ENCODE data around the gene ACACB.

The ACACB gene

DNA sequence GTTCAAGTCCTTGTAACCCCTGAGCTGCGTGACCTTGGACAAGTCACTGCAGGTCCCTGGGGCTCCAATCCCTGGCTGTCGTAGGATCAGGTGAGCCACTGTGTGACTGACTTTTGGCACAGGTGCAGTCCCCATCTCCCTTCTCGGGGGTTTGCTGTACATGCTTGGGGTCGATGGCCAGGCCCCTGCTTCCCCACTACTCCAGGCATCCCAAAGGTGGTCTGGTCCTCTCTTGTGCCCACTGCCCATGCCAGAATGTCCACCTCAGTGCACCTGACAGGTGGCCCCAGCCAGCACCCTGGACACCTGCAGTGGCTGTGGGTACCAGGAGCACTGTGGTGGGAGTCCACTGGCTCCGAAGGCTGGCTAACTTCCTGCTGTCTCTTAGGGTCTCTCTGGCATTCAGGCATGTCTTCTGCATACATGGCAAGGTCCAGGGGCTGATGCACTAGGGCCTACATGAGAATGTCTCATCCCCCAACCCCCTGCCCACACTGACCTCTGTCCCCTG is 178.0 kb downstream of the ACACB start:
- Mint-ChIP-seq H3K27me3 (peaks cover 55% of the 10 kb centered on the region), H3K9me3 (no peaks in the 10 kb centered on the region), H3K27ac (no peak overlapping the region), H3K4me1 (ENCODE audit: low read depth) (no peaks in the 10 kb centered on the region), H3K36me3 (ENCODE audit: low read depth) (no peaks in the 10 kb centered on the region), H3K4me3 (no peak overlapping the region)
- no peak for DNase-seq

DNA sequence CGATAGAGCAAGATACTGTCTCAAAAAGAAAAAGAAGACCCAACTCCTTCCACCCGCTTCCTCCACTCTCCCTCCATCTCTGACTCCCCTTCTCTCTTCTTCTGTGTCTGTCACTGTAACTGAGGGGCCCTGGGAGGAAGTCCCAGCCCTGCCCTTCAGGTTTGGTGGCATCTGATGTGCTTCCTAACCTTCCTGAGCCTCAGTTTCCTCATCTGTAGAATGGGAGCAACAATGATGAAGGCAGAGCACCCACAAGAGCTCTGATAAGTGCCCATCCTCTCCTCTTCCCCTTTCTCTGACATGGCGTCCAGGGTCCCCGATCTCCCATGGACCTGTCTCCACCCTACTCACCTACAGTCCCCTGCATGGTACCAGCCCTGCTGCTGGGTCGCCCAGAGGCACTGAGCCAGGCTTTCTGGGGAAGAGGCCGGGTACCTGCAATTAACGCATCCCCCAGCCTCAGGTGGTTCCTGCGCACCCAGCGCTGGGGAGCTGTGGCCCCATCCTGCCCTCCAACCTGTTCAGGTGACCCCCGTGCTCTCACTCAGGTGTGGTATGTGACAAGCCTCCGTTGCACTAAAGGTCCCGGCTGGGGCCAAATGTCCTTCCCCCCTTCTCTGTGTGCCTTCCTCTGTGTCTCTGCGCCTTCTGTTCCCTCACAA is 179.5 kb downstream of the ACACB start:
- H3K4me1 Mint-ChIP-seq (ENCODE audit: low read depth) = no peaks in the 10 kb centered on the region
- DNase-seq = no peak
- peaks cover 45% of the 10 kb centered on the region for H3K27me3 Mint-ChIP-seq
- no peaks in the 10 kb centered on the region for H3K36me3 Mint-ChIP-seq (ENCODE audit: low read depth)
- no peaks in the 10 kb centered on the region for H3K9me3 Mint-ChIP-seq
- H3K27ac Mint-ChIP-seq = no peak overlapping the region
- H3K4me3 Mint-ChIP-seq = no peak overlapping the region

DNA sequence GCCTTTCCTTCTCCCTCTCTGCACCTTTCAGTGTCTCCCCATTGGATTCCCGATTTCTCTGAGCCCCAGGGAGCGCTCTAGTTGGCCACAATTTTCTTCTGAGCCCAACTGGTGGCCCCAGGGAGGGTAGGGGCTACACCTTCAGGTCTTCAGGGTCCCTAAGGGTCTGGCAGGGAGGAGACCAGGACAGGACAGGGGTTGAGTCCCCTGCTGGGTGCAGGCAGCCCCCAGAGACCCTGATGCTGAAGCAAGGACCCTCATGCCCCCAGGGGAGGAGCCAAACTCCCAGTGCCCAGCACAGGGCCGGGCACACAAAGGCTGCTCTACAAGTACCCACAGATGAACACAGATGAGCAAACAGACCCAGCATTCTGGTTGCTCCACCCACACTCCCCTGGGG is 180.0 kb downstream of the ACACB start:
- Mint-ChIP-seq H3K4me3 (no peak overlapping the region), H3K4me1 (ENCODE audit: low read depth) (no peaks in the 10 kb centered on the region), H3K9me3 (no peaks in the 10 kb centered on the region), H3K36me3 (ENCODE audit: low read depth) (no peaks in the 10 kb centered on the region), H3K27me3 (peaks cover 40% of the 10 kb centered on the region), H3K27ac (no peak overlapping the region)
- no peak for DNase-seq

DNA sequence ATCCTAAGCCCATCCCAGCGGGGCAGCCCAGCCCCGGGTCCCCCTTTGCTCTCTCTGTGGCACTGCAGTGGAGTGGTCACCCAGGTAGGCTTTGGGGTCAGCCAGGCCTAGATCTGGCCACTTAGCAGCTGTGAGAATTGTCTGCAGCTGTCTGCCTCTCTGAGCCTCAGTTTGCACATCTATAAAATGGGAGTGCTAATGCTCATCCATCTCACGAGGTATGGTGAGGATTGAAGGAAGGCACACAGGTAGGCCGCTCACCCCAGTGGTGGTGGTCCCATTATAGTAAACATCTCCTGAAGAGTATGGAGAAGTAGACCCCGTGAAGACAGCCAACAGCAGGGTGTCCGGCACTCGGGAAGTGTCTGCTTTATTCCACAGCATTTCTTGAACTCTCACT is 183.5 kb downstream of the ACACB start:
- Mint-ChIP-seq H3K4me1 (ENCODE audit: low read depth) (no peaks in the 10 kb centered on the region), H3K27ac (no peak overlapping the region), H3K4me3 (no peak overlapping the region), H3K36me3 (ENCODE audit: low read depth) (no peaks in the 10 kb centered on the region), H3K9me3 (no peaks in the 10 kb centered on the region), H3K27me3 (peaks cover 31% of the 10 kb centered on the region)
- DNase-seq = no peak

DNA sequence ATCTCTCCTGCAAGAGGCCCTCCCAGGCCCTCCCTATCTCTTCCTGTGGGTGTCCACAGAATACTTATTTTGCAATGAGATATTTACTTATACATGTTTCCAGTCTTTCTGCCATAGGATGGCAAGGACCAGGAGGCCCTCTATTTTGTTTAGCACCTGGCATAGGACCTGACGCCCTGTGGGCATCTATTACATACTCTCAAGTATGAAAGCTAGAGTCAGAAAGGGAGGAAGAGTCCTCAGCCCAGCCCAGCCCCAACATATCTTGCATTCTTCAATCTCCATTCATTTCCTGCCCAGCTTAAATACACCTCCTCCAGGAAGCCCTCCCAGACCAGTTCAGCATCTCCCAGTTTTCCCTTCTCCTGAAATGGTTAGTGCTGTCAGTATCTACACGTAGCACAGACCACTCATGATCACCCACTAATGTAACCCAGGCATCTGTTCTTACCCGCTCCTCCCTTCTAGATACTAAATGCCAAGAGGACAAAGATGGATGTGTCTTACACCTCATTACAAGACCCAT is 185.3 kb downstream of the ACACB start:
- DNase-seq = no peak
- Mint-ChIP-seq H3K4me1 (ENCODE audit: low read depth) (no peaks in the 10 kb centered on the region), H3K36me3 (ENCODE audit: low read depth) (no peaks in the 10 kb centered on the region), H3K27ac (no peak overlapping the region), H3K27me3 (peaks cover 39% of the 10 kb centered on the region), H3K9me3 (no peaks in the 10 kb centered on the region), H3K4me3 (no peak overlapping the region)

DNA sequence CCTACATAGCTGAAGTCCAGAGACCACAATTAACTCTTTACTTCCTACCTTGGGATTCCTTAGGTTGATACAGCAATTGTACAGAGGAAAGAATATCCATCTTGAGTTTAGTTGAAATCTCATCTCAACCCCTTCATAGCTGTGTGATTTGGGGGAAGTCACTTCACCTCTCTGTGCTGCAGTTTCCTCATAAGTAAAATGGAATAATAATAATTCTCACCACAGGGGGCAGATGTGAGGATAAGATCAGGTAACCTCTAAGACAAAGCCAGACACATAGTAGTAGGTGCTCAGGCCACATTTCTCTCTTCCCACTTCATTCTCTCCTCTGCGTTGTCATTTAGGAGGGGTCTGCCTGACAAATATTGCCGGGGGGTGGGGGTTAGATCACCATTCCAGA is 186.0 kb downstream of the ACACB start:
- no peak overlapping the region for H3K27ac Mint-ChIP-seq
- no peaks in the 10 kb centered on the region for H3K4me1 Mint-ChIP-seq (ENCODE audit: low read depth)
- no peaks in the 10 kb centered on the region for H3K36me3 Mint-ChIP-seq (ENCODE audit: low read depth)
- peaks cover 41% of the 10 kb centered on the region for H3K27me3 Mint-ChIP-seq
- no peaks in the 10 kb centered on the region for H3K9me3 Mint-ChIP-seq
- DNase-seq = no peak
- H3K4me3 Mint-ChIP-seq = no peak overlapping the region

DNA sequence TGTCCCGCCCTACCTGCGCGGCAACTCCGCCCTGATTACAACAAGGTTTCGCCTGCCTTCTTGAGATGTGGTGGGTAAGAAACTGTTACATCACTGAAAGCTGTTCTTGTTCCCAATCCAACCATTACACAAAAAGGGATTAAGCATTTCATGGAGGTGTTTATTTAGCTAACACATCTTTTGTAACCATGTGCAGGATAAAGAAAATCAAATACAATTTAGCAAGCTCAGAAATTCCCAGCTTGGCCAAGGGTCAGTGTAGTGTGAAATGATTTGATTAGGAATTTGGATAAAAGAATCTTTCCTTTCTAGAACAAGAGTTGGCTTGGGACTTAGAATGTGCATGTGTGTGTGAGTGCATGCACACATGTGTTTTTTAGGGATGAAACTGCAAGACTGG is 186.4 kb downstream of the ACACB start:
- Mint-ChIP-seq H3K27ac (no peak overlapping the region), H3K9me3 (no peaks in the 10 kb centered on the region), H3K27me3 (peaks cover 46% of the 10 kb centered on the region), H3K4me1 (ENCODE audit: low read depth) (no peaks in the 10 kb centered on the region), H3K36me3 (ENCODE audit: low read depth) (no peaks in the 10 kb centered on the region), H3K4me3 (no peak overlapping the region)
- no peak for DNase-seq

DNA sequence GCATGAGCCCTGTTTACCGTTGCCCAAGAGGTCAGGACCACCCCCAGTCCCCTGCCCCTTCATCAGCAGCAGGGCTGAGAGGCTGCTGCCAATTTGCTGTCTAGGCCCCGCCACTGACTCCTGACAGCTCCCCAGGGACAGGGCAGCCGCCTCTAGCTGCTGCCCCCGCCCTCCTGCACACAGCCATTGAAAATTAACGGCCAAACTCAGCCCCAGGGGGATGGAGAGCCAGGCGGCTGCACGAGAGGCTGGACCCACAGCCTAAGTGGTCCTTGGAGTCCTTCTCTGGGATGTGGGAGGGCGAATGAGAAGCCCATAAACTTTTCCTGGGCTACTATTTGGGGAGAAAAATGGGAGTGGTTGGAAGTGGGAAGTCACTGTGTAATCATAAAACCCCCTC is 188.1 kb downstream of the ACACB start:
- Mint-ChIP-seq H3K27ac (no peak overlapping the region), H3K36me3 (ENCODE audit: low read depth) (no peaks in the 10 kb centered on the region), H3K4me1 (ENCODE audit: low read depth) (peaks cover 4% of the 10 kb centered on the region), H3K27me3 (peaks cover 61% of the 10 kb centered on the region), H3K4me3 (no peak overlapping the region), H3K9me3 (no peaks in the 10 kb centered on the region)
- no peak for DNase-seq

DNA sequence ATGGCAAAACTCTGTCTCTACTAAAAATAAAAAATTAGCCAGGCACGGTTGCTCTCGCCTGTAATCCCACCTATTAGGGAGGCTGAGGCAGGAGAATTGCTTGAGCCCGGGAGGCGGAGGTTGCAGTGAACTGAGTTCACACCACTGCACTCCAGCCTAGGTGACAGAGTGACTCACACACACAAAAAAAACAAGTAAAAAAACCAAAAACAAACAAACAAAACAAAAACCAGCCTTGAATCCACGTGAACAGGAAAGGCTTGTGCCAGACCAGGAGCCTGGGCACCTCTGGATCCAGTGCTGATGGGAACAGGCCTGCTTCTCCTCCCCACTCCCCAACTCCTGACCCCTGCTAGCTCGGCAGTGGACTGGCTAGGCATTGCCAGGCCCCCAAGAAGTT is 189.2 kb downstream of the ACACB start:
- peaks cover 9% of the 10 kb centered on the region for H3K4me1 Mint-ChIP-seq (ENCODE audit: low read depth)

DNA sequence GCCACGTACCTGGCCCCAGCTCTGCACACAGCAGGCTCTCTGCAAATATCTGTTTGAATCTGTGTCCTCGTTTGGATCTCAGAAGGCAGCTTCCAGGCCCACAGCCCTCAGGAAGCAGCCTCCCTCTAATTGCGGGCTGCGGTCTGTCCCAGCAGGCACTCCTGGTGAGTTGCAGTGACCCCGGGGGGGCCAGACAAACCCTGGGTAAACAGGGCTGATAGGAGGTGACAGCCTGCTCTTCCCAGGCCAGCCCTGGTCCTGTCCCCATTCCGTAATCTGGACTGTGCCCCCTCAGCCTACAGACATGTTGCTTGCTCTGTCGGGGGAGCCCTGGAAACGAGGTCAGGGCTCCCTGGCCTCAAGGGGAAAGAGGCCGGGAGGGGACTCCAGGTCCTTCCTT is 190.7 kb downstream of the ACACB start:
- peaks cover 81% of the 10 kb centered on the region for H3K27me3 Mint-ChIP-seq
- no peak for DNase-seq
- peaks cover 13% of the 10 kb centered on the region for H3K4me1 Mint-ChIP-seq (ENCODE audit: low read depth)
- H3K27ac Mint-ChIP-seq = no peak overlapping the region
- H3K9me3 Mint-ChIP-seq = no peaks in the 10 kb centered on the region
- H3K36me3 Mint-ChIP-seq (ENCODE audit: low read depth) = no peaks in the 10 kb centered on the region
- no peak overlapping the region for H3K4me3 Mint-ChIP-seq

More for the DNA sequence above, 189.2 kb downstream of the ACACB start:
- Mint-ChIP-seq H3K9me3 (no peaks in the 10 kb centered on the region), H3K4me3 (no peak overlapping the region), H3K36me3 (ENCODE audit: low read depth) (no peaks in the 10 kb centered on the region), H3K27me3 (peaks cover 67% of the 10 kb centered on the region), H3K27ac (no peak overlapping the region)
- DNase-seq = no peak

DNA sequence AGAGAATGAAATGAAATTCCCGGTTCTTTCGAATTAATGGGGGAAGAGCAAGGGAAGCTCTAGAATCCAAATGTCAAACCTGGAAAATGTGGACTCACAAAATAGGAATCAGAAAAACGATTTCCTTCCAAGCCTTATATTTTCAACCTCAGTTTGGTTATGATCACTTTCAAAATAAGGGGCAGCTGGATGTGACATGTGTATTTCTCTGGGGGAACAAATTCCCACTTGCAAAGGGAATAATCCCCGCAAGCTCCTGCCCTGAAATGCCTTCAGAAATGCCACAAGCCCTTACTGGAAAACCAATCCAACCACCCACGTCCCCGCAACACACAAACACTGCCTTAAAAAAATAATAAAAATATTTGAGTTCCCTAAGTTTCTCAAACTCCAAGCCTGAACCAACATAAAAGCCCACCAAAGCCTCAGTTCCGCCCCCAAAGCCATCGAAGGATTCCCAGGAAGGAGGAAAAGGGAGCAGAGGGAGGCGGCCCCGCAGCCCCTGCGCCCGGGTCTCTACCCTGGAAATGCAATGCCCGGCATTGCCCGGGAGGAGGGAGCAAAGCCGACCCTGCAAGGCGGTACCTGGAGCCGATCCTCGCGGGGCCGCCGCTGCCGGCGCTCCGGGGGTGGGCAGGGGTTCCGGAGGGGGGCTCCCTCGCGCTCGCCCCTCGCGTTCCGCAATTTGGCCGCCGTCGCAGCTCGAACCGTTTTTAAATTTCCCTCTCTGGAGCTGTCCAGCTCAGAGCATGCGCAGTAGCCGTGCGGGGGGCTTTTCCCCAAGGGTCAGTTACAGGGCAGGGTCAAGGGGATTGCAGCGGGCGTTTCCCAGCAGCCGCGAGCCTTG is 192.4 kb downstream of the ACACB start, which contains the start of gene FOXN4:
Gene FOXN4 (minus strand): TSS at position 751 of the 847 bp plus-strand sequence. CDS start 963 bp downstream, outside the sequence.
- H3K27me3 Mint-ChIP-seq = peaks cover 85% of the 10 kb centered on the region
- peaks cover 13% of the 10 kb centered on the region for H3K4me1 Mint-ChIP-seq (ENCODE audit: low read depth)

DNA sequence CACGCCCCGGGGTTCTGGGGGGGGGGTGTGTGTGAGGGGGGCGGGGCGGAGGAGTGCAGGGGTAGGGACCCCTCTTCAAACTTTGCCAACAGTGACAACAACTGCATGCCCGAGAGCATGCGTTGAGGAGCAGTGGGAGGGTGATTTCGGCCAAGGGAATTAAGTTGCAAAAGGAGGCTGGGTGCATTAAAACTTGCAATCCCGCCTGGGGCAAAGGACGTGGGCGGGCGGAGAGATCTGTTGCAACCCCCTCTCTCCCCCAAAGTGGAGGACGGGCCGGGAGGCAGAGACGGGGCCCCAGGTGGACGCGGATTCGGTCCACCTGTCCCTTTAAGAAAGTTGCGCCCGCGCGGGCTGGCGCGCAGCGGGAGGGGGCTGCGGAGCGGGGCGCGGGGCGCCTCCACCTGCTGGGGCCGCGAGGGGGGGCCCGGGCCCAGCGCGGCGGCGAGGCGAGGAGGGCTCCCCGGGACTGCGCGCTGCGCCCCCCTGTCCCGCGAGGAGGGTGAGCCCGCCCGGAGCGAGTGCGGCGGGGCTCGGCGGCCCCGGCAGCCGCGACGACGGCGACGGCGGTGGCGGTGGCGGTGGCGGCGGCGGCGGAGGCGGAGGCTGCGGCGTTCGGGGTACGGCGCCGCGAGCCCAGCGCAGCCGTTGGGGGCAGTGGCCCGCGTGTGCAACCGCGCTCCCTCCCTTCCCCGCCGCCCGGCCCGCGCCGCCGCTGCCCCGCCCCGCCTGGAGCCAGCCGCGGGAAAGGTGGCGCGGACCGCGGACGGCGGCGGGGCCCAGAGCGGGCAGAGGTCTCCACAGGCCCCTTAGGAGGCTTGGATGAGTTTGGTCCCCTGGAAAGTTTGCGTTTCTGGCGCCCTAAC is 193.2 kb downstream of the ACACB start:
- Mint-ChIP-seq H3K4me3 (peak overlapping the region; percentile 73), H3K36me3 (ENCODE audit: low read depth) (no peaks in the 10 kb centered on the region), H3K4me1 (ENCODE audit: low read depth) (peaks cover 13% of the 10 kb centered on the region), H3K9me3 (no peaks in the 10 kb centered on the region), H3K27me3 (peaks cover 88% of the 10 kb centered on the region), H3K27ac (no peak overlapping the region)
- peak; percentile 36 for DNase-seq

More for the DNA sequence above, 192.4 kb downstream of the ACACB start, which contains the start of gene FOXN4:
- no peak for DNase-seq
- Mint-ChIP-seq H3K27ac (no peak within 1 kb of the TSS), H3K9me3 (no peaks in the 10 kb centered on the region), H3K36me3 (ENCODE audit: low read depth) (no peaks in the 10 kb centered on the region), H3K4me3 (peak within 1 kb of the TSS; percentile 73)

DNA sequence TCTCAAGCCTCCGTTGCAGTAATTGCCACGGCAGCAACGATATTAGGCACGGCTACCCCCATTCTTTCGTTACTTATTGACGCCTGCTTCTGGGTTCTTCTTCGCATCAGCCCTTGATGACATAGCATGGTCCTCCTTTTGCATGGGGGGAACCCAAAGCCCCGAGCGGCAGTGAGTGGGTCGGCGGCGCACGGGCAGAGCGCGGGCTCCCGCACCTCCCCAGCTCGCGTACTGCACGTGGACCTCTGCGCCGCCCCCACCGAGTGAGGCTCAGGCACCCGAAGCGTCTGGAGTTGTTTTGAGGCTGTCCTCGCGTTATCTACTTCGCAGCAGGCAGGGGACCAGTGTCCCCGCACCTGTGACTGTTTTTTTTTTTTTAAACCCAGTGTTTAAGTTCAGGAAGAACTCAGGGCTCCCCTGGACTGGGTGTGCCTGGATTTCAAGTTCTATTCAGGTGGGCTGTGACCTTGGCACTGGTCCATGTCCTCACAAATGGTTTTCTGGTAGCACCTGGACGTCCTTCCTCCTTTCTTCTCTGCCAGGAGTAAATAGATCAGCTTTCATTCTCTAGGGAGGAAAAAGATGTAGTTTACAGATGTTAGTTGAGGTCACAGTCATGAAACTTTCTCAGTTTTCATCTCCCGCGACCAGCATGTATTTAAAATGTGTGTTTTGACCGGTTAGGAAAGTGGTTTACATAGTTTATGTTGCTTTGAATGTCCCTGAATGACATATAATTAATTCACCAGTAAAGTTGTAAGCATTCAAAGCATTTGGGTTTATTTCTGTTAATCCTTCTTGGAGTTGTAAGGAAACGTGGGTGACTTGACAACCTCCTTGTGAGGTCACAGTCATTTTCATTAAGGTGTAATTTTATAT is 194.1 kb downstream of the ACACB start:
- peak overlapping the region; percentile 66 for H3K4me3 Mint-ChIP-seq
- H3K9me3 Mint-ChIP-seq = no peaks in the 10 kb centered on the region
- peak; percentile 40 for DNase-seq
- no peak overlapping the region for H3K27ac Mint-ChIP-seq
- peaks cover 13% of the 10 kb centered on the region for H3K4me1 Mint-ChIP-seq (ENCODE audit: low read depth)
- no peaks in the 10 kb centered on the region for H3K36me3 Mint-ChIP-seq (ENCODE audit: low read depth)
- H3K27me3 Mint-ChIP-seq = peaks cover 82% of the 10 kb centered on the region
